ENCODE measurements around the gene PCP2.
A peak's percentile ranks its signal among the peaks of the same experiment; 100 is the strongest.
"Not testable (repeated sequence)": the region's sequence is repeated elsewhere in the genome, so short reads cannot be mapped to it uniquely, and the experiment has no call there.

Gene PCP2

DNA sequence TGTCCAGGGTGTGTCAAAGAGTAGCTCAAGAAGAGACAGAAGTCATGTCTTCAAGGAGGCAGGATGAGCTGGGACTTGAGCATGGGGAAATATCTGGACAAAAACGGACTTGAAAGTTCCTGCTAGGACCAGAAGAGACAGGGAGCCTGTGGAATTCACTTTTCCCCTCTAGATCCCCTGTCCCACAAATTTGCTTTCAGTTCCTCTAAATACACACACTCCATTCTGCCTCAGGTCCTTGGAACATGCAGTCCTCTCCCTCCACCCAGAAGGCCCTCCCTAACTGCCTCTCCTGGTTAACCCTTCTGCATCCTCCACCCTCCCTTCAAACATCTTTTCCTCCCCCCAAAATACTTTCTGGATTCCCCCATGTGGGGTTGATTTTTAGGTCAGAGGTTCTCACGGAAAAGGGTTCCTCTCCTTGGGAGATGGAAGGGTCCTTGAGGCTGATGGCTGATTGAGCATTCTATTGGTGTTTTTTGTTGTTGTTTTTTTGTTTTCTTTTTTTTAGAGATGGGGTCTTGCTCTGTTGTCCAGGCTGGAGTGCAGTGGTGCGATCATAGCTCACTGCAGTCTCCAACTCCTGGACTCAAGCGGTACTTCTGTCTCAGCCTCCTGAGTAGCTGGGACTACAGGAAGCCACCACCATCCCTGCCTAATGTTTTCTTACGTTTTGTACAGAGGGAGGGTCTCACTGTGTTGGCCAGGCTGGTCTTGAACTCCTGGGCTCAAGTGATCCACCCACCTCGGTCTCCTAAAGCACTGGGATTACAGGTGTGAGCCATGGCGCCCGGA is 28.4 kb upstream of the PCP2 start:
- DNase-seq = no peak

DNA sequence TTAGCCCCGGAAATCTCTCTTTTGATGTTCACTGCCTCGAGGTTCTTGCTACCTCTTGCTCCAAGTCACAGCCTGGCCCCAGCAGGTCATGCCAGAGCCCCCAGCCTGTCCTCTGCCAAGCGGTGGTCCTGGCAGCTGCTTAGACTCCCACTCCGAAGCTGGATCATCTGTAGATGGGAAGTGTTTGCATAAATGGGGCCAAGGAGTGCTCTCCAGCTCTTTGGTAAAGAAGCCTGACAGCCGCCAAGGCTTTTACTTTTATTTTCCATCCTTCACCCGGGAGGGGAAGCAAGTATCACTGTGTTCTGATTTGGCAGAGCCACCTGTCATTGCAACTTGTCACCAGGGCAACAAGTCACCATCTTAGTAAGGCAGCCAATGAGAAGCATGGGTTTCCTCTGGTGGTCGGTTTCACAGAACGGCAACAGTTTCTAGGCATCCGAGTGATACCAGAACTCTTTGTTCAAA is 24.7 kb upstream of the PCP2 start:
- DNase-seq = no peak

GRCh38 chr19:7657131-7657751 is 23.7 kb upstream of the PCP2 start:
- peak; percentile 26 for DNase-seq

- peak; percentile 16 for DNase-seq
Observed at GRCh38 chr19:7655581-7655980, 22.1 kb upstream of the PCP2 start.

DNA sequence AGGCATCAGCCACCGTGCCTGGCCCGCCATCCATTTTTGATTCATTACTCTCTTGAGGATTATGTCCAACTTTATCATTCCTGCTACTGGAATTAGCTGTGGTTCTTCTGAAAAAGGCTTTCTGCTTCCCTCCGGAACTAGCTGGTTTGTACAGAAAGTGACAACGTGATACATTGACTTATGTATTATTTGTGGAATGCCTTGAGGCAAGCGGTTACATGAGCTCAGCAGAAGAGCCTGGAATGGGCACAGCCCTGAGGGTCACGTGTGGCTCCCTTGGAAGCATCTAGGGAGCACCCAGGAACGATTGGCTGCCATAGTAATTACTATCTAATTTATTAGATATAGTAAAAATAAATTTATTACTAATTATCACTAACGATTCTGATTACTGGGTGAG is 20.9 kb upstream of the PCP2 start:
- no peak for DNase-seq

DNA sequence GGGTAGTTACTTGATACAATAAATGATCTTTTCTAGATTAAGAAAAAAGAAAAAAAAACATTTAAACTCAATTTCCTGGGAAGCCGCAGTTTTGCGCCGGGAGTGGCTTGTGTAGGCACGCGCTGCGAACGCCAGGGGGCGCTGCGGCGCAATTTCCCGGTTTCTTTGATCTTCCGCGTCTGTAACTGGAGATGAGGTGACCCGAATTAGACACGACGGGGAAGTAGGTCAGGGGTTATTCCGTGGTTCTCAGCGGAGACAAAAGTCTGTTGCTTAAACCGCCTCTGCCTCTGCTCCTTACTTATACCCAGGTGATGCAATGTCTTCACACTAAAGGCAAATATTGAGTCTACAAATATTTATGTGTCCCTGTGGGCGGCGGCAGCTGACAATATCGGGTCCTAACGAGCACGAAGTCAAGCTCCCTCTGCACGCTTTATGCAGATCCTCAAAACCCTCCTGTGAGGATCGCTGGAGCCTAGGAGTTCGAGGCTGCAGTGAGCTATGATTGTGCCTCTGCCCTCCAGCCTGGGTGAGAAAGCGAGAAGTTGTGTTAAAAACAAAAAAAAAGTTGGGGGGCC is 18.6 kb upstream of the PCP2 start:
- peak; percentile 81 for DNase-seq

DNA sequence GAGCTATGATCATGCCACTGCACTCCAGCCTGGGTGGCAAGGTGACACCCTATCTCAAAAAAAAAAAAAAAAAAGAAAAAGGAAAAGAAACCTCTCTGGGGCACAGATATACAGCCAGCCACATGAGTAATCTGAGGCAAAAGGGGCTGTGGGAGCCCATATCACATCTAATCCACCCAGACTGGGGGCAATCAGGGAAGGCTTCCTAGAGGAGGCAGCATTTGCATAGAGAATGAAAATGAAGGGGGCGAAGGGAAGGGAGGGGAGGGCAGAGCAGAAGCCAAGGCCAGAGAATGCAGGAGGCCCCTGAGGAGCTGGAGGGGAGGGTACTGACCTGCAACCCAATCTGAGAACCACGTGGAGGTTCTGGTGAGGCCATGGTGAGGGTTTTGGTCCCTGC is 16.6 kb upstream of the PCP2 start:
- no peak for DNase-seq

DNA sequence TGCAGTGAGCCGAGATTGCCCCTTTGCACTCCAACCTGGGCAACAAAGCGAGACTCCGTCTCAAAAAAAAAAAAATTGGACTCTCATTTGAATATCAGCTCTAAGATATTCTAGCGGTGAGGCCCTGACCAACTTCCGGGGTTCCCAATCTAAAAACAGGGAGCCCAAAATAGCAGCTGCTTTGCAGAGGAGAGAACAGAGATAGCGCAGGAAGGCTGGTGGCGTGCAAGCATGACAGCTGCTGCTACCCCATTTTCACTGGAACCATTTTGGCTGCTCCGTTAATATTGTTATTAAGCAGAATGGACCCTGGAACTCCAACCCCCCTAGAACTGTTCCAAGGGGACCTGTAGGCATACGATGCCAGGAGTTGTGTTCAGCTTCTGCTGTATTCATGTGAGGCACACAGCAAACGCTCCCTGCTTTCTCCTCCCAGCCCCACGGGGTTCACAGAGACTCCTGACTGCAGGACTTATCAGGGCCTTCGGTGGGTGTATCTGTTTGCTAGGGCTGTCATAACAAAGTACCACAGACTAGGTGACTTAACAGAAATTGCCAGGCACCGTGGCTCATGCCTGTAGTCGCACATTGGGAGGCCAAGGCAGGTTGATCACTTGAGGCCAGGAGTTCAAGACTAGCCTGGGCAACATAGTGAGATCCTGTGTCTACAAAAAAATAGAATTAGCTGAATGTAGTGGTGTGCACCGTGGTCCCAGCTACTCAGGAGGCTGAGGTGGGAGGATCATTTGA is 14.9 kb upstream of the PCP2 start:
- no peak for DNase-seq

DNA sequence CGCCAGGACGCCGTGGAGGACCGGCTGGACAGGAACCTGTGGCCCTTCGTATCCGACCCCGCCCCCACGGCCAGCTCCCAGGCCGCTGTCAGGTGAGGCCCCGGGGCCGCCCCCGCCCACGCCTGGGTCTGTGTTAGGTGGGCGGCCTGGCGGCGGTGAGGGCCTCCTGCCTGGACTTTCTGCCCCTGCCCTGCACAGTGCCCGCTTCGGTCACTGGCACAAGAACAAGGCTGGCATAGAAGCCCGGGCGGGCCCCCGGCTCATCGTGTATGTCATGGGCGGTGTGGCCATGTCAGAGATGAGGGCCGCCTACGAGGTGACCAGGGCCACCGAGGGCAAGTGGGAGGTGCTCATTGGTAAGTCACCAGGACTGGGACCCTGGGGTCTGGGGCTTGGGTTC is 13.6 kb upstream of the PCP2 start:
- DNase-seq = no peak

GRCh38 chr19:7646426-7646700 is 12.8 kb upstream of the PCP2 start:
- DNase-seq = no peak

DNA sequence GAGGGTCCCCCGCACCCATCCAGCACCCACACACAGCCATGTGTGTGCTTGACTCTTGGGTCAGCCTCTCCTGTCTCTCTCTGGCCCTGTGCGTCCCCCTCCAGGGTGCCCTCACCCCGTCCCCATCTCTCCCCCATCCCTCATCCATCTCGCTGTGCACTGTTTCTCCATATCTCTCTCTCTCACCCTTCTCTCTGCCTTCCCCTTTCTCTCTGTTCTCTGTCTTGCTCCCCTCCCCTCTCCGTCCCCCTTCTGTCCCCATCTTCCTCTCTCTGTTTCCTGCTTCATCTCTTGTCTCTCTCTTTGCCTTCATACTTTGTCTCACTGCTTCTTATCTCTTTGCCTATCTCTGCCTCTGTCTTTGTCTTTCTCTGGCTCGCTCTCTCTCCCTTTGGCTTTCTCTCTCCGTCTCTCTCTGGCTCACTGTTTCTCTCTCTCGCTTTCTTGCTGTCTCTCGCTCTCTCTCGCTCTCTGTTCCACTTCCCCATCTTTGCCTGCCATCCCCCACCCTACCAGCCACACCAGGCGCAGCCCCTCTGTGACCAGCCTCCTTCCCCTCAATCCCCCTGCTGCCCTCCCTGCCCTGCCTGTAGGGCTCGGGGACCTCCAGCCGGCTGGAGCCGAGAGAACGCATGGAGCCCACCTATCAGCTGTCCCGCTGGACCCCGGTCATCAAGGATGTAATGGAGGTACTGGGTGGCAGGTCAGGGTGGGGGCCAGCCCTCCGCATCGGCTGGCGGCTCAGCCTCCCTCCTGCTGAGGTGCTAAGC is 12.3 kb upstream of the PCP2 start:
- DNase-seq = no peak

DNA sequence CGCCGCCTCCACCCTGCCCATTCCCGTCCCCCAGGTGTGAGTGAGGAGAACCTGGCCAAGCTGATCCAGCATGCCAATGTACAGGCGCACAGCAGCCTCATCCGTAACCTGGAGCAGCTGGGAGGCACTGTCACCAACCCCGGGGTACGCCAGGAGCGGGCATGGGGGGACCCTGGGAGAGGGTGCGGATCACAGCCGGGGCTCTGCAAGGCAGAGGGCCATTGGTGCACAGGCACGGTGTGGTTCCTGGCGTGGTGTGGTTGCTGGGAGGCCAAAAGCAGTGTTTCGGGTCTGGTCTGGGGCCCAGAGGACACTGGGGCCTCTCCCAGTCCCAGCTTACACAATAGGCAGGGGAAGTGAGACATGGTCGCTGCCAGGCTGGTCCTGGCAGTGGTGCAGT is 11.6 kb upstream of the PCP2 start:
- no peak for DNase-seq

GRCh38 chr19:7644550-7644877 is 11.0 kb upstream of the PCP2 start:
- DNase-seq = no peak

- DNase-seq = not testable (repeated sequence)
Observed at GRCh38 chr19:7643629-7644549, 10.4 kb upstream of the PCP2 start.

DNA sequence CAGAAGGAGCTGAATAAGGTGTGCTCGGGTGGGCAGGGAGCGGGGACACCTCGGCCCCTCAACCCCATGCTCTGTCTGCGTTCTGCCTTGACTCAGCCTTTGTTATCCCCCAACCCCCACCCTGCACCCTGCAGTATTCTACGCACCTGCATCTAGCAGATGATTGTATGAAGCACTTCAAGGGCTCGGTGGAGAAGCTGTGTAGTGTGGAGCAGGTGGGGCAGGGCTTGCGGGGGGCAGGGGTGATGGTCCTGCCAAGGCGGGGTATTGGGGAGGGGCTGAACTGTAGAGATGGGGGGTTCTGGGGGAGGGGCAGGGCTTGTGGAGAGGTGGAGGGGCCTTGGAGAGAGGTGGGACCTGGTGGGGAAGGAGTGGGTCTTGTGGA is 9.5 kb upstream of the PCP2 start:
- DNase-seq = no peak

GRCh38 chr19:7642295-7643030 is 8.9 kb upstream of the PCP2 start:
- DNase-seq = no peak

DNA sequence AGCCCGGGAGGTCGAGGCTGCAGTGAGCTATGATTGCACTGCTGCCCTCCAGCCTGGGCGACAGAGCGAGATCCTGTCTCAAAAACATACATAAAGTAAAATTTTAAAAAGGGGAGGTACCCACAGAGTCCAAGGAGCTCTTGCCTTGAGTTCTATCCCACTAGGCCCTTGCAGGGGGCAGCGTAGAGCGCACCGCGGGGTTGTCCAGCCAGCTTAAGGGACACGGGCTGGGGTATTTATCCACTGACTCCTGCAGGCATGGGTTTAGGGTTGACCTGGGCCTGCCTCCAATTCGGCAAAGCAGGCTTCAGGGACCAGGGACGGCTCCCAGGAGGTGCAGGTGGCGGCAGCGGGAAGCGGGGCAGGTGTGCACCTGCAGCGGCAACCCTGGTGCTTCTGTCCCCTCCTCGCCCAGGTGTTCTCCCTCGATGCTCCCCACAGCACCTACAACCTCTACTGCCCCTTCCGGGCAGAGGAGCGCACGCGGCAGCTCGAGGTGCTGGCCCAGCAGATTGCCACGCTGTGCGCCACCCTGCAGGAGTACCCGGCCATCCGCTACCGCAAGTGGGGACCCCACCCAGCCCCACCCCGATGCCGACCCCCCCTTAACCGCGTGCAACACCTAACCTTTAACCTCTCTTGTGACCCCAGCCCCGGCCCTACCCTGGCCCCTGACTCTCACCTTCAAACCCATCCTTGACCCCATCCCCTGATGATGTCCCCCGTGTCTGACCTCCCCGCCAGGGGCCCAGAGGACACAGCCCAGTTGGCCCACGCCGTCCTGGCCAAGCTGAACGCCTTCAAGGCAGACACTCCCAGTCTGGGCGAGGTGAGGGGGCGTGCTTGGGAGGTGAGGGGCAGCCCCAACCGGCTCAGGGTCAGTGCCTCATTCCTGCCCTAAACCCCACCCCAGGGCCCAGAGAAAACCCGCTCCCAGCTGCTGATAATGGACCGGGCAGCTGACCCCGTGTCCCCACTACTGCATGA is 8.1 kb upstream of the PCP2 start:
- DNase-seq = no peak

GRCh38 chr19:7640803-7641202 is 7.3 kb upstream of the PCP2 start:
- no peak for DNase-seq

DNA sequence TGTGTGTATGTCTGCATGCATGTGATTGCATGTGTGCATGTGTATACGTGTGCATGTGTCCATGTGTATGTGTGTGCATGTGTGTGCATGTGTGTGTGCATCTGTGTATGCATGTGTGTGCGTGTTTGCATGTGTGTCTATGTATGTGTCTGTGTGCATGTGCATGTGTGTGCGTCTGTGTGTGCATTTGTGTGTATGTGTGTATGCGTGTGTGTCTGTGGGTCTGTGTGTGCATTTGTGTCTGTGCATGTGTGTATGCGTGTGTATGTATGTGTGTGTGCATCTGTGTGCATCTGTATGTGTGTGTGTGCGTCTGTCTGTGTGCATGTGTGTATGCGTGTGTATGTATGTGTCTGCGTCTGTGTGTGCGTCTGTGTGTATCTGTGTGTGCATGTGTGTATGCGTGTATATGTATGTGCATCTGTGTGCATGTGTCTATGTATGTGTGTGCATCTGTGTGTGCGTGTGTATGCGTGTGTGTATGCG is 6.4 kb upstream of the PCP2 start:
- no peak for DNase-seq

All from KG1 (cell line).